ENCODE results near the gene MAPK8IP1. TPM values are rescaled to one million over a fixed set of nuclear protein-coding genes. Genes with fewer than 3 reads are reported as not detected.

MAPK8IP1 gene
- total RNA-seq, 1 donor from 2014 or later, result 3.7 TPM

- no peaks in the 10 kb centered on the region for H3K4me1 Mint-ChIP-seq
- H3K27ac ChIP-seq, result no peak overlapping the region
- no peak overlapping the region for H3K4me3 ChIP-seq
- DNase-seq (ENCODE audit: low spot score), result no peak
- no peaks in the 10 kb centered on the region for H3K27me3 ChIP-seq
- peaks cover 8% of the 10 kb centered on the region for H3K27me3 Mint-ChIP-seq (ENCODE audit: insufficient read depth, low read depth)
- no peaks in the 10 kb centered on the region for H4K20me1 ChIP-seq (ENCODE audit: low read depth)
- TF ChIP-seq CTCF (IDR thresholded peaks at IDR 0.05) (no peak), EZH2 (IDR thresholded peaks at IDR 0.05) (no peak), EZH2phosphoT487 (IDR thresholded peaks at IDR 0.05) (no peak)
- no peak overlapping the region for H3K27ac Mint-ChIP-seq
- peaks cover 24% of the 10 kb centered on the region for H3K36me3 Mint-ChIP-seq
- no peak overlapping the region for H3K9ac ChIP-seq
- H3K9me3 Mint-ChIP-seq, result no peaks in the 10 kb centered on the region
- H3K4me1 ChIP-seq, result no peaks in the 10 kb centered on the region
- no peak overlapping the region for H3K4me3 Mint-ChIP-seq
- H3K4me2 ChIP-seq, result no peak overlapping the region
- no peaks in the 10 kb centered on the region for H3K9me3 ChIP-seq (ENCODE audit: low read depth)
- H3F3A ChIP-seq (ENCODE audit: low read depth), result no peaks in the 10 kb centered on the region
- no peak overlapping the region for H2AFZ ChIP-seq (replicated peaks)
- H3K36me3 ChIP-seq, result no peaks in the 10 kb centered on the region
- no peaks in the 10 kb centered on the region for H3K79me2 ChIP-seq (ENCODE audit: low read depth)
Measured at GRCh38 chr11:45869551-45869950, 15.9 kb upstream of the MAPK8IP1 start.

GRCh38 chr11:45870706-45871105, 14.7 kb upstream of the MAPK8IP1 start:
- Mint-ChIP-seq H3K27ac (no peak overlapping the region), H3K9me3 (no peaks in the 10 kb centered on the region), H3K27me3 (ENCODE audit: insufficient read depth, low read depth) (peaks cover 8% of the 10 kb centered on the region), H3K4me3 (no peak overlapping the region), H3K36me3 (peaks cover 22% of the 10 kb centered on the region), H3K4me1 (peaks cover 5% of the 10 kb centered on the region)
- Histone ChIP-seq H3K4me1 (peaks cover 3% of the 10 kb centered on the region), H3K9ac (no peak overlapping the region), H3K27me3 (no peaks in the 10 kb centered on the region), H3K27ac (no peak overlapping the region), H3K79me2 (ENCODE audit: low read depth) (no peaks in the 10 kb centered on the region), H3K36me3 (no peaks in the 10 kb centered on the region), H3K4me3 (no peak overlapping the region), H3K4me2 (no peak overlapping the region), H2AFZ (replicated peaks) (no peak overlapping the region), H3F3A (ENCODE audit: low read depth) (no peaks in the 10 kb centered on the region), H3K9me3 (ENCODE audit: low read depth) (no peaks in the 10 kb centered on the region), H4K20me1 (ENCODE audit: low read depth) (no peaks in the 10 kb centered on the region)
- TF ChIP-seq EZH2phosphoT487 (IDR thresholded peaks at IDR 0.05) (no peak), CTCF (IDR thresholded peaks at IDR 0.05) (no peak), EZH2 (IDR thresholded peaks at IDR 0.05) (no peak)
- no peak for DNase-seq (ENCODE audit: low spot score)

DNA sequence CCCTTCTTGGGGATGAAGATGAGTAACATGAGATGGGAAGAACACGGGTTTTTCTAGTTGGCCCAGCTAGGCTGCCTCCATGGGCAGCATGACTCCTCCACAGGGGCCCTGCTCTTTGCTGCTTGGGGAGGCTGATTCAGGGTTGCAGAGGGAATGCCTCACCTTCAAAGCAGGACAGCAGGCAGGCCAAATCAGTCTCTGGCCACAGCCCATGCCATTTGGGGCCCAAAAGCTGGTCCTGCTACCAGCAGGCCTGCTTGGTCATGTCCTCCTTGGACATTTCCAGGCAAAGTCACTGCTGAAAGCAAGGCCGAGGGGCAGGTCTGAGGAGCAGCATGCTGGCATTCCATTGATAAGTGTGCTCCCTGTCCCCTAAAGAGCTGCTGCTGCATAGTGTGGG, 13.8 kb upstream of the MAPK8IP1 start:
- no peak overlapping the region for H3K27ac Mint-ChIP-seq
- H3K4me3 Mint-ChIP-seq, result no peak overlapping the region
- no peak for TF ChIP-seq CTCF (IDR thresholded peaks at IDR 0.05)
- TF ChIP-seq EZH2phosphoT487 (IDR thresholded peaks at IDR 0.05), result no peak
- no peak for TF ChIP-seq EZH2 (IDR thresholded peaks at IDR 0.05)

More for the DNA sequence above, 13.8 kb upstream of the MAPK8IP1 start:
- no peak overlapping the region for H3K9ac ChIP-seq
- H2AFZ ChIP-seq (replicated peaks), result no peak overlapping the region
- H3K36me3 ChIP-seq, result no peaks in the 10 kb centered on the region
- H3K9me3 Mint-ChIP-seq, result no peaks in the 10 kb centered on the region
- H4K20me1 ChIP-seq (ENCODE audit: low read depth), result no peaks in the 10 kb centered on the region
- no peak overlapping the region for H3K4me3 ChIP-seq
- H3K36me3 Mint-ChIP-seq, result peaks cover 17% of the 10 kb centered on the region
- H3K27me3 ChIP-seq, result no peaks in the 10 kb centered on the region
- H3K4me2 ChIP-seq, result no peak overlapping the region
- no peaks in the 10 kb centered on the region for H3K79me2 ChIP-seq (ENCODE audit: low read depth)
- peaks cover 11% of the 10 kb centered on the region for H3K4me1 Mint-ChIP-seq
- H3F3A ChIP-seq (ENCODE audit: low read depth), result peaks cover 4% of the 10 kb centered on the region
- H3K27me3 Mint-ChIP-seq (ENCODE audit: insufficient read depth, low read depth), result peaks cover 6% of the 10 kb centered on the region
- no peak for DNase-seq (ENCODE audit: low spot score)
- H3K4me1 ChIP-seq, result peaks cover 12% of the 10 kb centered on the region
- no peak overlapping the region for H3K27ac ChIP-seq
- no peaks in the 10 kb centered on the region for H3K9me3 ChIP-seq (ENCODE audit: low read depth)

All from neural progenitor cell (in vitro differentiated cells).